HG03060 (cell line): ENCODE measurements around the gene ATP6V1G2.
"Not testable (repeated sequence)": the region's sequence is repeated elsewhere in the genome, so short reads cannot be mapped to it uniquely, and the experiment has no call there.

Source experiments
- ATAC-seq: cut with Tn5 transposase; IDR thresholded peaks from one replicate; pipeline ENCODE4 v1.9.1; 2021; ENCODE audit warnings: low read depth, moderate number of reproducible peaks; ENCODE audit not compliant: unreplicated experiment

Gene ATP6V1G2

DNA sequence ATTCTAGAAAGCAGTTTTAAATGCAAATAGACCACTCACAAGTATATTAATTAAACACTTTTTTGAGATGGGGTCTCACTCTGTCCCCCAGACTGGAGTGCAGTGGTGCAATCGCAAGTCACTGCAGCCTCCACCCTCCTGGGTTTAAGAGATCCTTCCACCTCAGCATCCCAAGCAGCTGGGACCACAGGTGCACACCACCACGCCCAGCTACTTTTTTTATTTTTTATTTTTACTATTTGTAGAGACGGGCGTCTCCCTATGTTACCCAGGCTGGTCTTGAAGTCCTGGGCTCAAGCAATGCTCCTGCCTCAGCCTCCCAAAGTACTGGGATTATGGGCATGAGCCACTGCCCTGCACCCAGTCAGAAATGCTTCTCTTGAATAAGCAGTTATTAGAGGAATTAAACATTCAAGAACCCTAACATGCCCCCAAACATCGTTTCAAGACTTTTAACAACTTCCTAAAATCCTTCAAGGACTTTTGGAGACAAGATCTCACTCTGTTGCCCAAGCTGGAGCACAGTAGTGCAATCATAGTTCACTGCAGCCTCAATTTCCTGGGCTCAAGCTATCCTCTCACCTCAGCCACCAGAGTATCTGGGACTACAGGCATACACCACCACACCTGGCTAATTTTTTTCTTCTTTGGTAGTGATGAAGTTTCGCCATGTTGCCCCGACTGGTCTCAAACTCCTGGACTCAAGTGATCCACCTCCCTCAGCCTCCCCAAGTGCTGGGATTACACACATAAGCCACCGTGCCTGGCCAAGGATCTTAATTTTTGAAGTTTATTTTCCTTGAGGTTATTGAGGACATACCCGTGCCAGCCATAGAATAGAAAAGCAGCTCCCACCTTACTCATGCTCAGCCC lies 14.4 kb downstream of the ATP6V1G2 start:
- ATAC-seq: no peak

DNA sequence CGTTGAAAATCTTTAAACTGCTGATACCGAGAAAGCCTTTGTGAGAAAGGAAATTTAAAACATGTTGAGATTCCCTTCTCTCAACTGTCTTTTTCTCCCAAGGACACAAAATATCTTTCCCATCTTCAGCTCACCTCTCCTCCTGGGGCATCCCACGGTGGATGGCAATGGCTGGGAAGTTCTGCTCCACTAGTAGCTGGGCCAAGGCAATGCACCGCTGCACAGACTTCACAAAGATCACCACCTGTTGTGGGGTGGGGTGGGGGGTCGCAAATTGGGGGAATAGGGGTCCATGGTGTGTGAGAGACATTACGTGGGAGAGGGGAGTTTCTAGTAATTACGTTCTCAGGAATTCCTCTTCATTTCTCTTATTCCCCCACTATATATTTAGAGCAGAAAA lies 15.2 kb downstream of the ATP6V1G2 start:
- ATAC-seq: no peak

DNA sequence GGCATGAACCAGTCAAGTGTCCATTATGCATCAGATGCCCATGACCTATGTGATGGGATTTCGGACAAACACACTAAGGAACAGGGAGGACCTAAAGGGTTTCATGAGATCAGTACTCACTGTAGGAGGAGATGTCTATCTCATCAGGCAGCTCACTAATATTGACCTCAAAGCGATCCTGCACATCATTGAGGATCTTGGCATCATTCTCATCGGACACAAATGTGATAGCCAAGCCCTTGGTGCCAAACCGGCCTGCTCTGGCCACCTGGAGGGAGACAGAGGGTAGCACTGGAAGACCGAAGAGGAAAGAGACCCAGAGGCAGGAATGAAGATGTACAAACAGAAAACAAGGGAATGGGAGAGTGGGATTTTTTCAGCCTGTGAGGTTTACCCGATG lies 15.7 kb downstream of the ATP6V1G2 start:
- no peak for ATAC-seq

GRCh38 chr6:31529329-31530150 lies 16.9 kb downstream of the ATP6V1G2 start:
- no peak for ATAC-seq

GRCh38 chr6:31528821-31529328 lies 17.5 kb downstream of the ATP6V1G2 start, which contains the start of gene MCCD1:
MCCD1 (plus strand) TSS chr6:31528962; CDS start chr6:31529015, 53 bp downstream.
- no peak for ATAC-seq

DNA sequence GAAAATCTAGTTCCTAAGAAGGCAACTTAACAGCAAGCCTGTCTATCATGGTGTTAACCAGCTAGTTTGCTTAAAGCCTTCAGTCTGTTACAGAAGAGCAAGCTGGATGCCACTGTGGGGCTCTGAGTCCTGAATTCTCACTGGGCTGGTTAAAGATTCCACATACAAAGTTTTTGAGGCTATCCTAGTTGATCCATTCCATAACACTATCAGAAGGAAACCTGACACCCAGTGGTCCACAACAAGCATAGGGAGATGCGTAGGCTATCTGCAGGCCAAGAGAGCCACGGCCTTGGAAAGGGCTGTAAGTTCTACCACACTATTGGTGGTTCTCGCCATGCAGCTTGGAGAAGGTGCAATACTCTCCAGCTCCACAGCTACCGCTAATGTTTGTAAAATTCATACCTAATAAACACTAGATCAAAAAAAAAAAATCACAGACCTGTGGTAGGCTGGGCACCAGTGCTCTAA lies 18.1 kb downstream of the ATP6V1G2 start:
- ATAC-seq: no peak

GRCh38 chr6:31525932-31526591 lies 20.3 kb downstream of the ATP6V1G2 start:
- ATAC-seq: no peak

- no peak for ATAC-seq
Observed at GRCh38 chr6:31525553-31525931, 20.9 kb downstream of the ATP6V1G2 start.

DNA sequence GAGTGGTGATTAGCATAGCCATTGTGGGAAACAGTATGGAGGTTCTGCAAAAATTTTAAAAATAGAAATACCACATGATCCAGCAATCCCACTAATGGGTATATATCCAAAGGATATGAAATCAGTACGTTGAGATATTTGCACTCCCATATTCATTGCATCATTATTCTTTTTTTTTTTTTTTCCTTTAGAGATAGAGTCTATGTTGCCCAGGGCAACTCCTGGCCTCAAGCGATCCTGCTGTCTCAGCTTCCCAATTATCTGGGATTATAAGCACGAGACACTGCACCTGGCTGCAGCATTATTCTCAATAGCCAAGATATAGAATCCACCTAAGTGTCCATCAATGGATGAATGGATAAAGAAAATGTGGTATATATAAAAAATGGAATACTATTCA lies 24.6 kb downstream of the ATP6V1G2 start:
- no peak for ATAC-seq

DNA sequence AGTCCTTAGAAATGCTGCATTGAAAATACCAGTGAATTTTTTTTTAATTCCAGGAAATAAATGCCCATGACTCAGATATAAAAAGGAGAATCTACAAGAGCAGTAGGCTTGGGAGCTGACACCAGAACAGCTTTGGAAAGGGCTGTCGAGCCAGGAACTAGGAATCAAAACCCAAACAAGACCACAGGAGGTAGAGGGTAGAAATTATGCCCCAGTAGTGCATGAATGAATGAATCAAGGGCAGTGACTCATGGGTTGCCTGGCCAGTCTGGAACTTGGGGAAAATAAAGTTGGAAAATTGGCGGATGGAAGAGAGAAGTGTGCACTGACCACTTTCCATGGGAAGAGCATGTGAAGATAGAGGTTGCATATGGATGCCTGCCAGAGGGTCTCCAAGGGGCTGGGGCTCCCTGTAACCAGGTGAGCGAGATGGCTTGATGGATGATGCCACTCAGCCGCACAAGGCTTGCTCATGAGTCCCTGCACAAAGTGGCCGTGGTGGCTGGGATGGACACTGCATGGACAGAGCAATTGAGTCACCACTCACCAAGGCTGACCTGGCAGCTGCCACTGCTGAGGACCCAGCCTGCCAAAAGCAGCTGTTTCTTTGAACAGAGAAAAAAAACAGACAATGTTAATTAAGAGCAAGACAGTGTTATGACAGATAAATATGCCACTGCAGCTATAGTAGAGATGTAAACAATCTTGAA lies 32.8 kb downstream of the ATP6V1G2 start:
- no peak for ATAC-seq

DNA sequence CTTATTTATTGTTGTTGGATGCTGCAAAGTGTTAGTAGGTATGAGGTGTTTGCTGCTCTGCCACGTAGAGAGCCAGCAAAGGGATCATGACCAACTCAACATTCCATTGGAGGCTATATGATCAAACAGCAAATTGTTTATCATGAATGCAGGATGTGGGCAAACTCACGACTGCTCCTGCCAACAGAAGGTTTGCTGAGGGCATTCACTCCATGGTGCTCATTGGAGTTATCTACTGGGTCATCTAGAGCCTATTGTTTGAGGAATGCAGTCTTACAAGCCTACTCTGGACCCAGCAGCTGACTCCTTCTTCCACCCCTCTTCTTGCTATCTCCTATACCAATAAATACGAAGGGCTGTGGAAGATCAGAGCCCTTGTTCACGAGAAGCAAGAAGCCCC lies 36.4 kb downstream of the ATP6V1G2 start:
- no peak for ATAC-seq

DNA sequence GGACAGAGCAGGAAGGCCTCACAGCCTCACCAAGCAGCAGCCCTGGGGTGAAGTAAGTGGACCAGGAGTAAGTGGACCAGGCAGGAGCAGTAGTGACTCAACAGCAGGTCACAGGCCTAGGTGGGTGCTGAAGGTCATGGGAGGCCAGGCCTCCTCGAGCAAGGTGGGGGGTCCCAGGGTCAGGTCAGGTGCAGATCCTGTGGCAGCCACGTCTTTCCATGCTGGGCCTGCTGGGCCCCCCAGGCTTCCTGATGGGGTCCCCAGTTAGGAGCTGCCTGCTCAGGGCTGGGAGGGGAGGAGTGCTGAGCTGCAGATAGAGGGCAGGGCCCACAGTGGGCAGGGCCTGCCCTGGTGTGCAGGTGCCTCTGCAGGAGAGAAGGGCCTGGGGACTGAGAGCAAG lies 37.4 kb downstream of the ATP6V1G2 start:
- not testable (repeated sequence) for ATAC-seq

- ATAC-seq: no peak
Observed at GRCh38 chr6:31502586-31502985, 43.8 kb downstream of the ATP6V1G2 start.

- not testable (repeated sequence) for ATAC-seq
Observed at GRCh38 chr6:31499648-31500047, 46.8 kb downstream of the ATP6V1G2 start.

DNA sequence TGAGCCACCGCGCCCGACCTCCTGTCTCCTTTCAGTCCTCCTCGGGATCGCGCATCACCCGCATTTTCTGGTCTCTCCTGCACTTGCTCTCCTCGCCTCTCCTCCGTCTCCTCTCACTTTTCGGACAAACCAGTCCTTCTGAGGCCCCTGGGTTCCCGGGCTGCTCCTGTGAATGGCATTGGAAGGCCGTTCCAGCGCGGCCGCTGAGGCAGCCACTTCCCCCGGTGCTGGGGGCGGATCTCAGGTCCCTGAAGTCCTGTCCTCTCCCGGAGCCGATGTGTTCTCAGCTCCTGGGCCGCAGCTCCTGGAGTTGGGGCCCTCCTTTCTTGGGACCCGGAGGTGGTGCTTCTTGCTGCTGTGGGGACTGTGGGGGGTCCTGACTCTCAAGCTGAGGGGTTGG lies 47.7 kb downstream of the ATP6V1G2 start:
- no peak for ATAC-seq

DNA sequence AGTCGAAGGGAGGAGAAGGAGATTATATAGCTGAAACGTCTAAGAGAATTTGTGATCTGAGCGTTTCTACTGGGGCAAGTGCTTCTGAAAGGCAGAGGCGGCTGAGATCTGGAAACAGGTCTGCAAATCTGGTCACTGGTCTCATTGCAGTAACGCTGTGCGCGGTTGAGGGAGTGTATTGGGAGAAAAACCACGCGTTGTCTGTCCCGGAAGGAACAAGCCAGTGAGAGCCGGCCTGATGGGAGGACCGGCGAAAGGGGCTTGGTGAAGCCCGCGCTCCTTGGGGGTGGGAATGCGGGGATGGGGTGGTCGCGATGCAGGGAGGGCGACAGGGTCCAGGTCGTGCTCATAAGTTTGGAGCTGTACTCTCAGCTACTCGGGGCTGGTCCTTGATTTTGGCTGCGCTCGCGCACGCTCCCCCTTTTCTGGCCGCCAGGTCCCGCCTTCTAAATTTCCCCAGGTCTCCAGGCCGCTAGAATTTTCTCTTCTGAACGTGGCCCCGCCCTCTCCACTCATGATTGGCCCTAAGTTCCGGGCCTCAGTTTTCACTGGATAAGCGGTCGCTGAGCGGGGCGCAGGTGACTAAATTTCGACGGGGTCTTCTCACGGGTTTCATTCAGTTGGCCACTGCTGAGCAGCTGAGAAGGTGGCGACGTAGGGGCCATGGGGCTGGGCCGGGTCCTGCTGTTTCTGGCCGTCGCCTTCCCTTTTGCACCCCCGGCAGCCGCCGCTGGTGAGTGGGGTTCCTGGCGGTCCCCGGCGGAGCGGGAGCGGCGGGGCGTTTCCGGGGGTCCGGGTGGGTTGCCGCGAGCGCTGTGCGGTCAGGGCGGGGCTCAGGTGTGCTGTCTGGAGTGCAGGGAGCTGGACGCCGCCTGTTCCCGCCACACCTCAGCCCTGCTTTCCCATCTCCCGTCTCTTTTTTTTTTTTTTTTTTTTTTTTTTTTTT lies 48.6 kb downstream of the ATP6V1G2 start, which contains the start of gene MICB:
MICB (plus strand) TSS at position 615 of the 946 bp plus-strand sequence; CDS start at position 664, 49 bp downstream.
- ATAC-seq: no peak

DNA sequence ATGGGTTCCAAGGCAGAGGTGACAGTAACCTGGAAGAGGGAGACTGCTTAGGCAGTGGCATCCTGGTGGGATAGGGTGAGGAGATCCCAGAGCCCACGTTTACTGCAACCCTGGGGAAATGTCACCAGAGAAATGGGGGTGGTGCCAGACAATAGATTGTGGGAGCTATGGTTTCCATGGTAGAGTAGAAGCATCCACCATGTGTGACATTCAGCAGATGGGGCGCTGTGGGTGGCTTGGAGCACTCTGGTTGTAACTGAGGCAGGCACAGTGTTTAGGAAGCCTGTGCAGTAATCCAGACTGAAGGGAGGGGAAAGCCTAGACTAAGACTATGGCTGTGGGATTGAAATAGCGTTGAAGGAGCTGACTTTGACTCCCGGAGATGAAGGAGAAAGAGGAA lies 49.6 kb downstream of the ATP6V1G2 start:
- not testable (repeated sequence) for ATAC-seq

GRCh38 chr6:31495580-31495979 lies 50.8 kb downstream of the ATP6V1G2 start:
- no peak for ATAC-seq
